NCI-H1436 treated with DMSO at 0.1 percent for 48 hours (cell line): ENCODE measurements around the gene CAMTA1.

Experiments
- DNase-seq: peaks from one replicate; lab custom pipeline; 2025; lab: John Stamatoyannopoulos, UW

CAMTA1 gene

GRCh38 chr1:7454052-7454815 is 669.0 kb downstream of the CAMTA1 start:
- DNase-seq = no peak

DNA sequence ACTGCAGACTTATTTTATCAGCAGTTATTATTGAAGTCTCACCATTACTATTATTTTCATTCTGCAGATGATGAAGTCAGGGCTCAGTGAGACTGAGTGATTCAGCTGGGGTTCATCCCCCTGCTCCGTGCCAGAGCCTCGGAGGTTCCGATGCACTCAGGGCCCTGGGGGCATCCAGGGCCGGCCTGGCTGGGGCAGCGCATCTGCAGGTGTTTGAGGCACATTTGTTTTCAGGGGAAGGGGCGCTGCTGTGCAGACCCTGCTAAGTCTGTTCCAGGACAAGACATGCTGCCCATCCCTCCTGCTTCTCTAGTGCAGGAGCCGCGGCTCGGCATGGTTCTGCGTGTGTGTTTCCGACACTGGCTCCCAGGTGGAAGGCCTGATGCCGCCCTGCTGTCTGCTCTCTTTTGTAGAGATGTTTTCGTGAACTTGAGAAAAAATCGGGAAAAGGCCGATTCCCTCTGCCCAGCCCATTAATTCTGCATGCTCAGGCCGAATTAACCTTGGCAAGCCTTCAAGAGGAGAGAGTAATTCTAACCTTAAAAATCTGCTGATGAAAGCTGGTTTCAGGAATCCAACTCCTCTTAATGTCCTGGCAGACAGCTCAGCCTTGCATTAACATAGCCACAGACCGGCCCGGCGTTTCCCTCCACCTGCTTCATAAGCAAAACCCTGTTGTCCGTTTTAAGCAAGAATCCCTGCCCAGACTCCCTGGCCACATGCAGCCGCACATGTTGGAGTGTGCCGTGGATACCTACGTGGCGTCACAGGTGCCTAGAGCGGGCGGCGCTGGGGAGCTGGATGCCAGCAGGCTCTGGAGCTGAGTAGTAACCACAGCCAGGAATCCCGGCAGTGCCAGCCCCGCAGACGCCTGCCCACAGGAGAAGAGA is 669.9 kb downstream of the CAMTA1 start:
- DNase-seq = no peak

- DNase-seq = no peak
These were observed 670.8 kb downstream of the CAMTA1 start for GRCh38 chr1:7455796-7456721.

DNA sequence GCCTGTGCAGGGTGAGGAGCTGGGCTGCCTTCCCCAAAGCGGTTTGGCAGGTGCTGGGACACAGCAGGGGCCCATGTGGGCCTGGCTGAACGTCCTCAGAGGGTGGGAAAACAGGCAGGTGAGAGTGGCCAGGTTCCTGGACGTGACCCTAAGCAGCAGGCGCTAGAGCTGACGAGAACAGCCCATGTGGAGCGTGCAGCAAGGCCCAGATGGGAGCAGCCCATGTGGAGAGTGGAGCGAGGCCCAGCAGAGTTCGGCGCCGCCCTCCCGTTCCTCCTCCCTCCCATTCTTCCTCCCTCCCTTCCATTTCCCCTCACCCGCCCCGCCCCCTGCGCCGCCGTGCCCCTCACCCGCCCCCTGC is 671.4 kb downstream of the CAMTA1 start:
- DNase-seq = no peak

DNA sequence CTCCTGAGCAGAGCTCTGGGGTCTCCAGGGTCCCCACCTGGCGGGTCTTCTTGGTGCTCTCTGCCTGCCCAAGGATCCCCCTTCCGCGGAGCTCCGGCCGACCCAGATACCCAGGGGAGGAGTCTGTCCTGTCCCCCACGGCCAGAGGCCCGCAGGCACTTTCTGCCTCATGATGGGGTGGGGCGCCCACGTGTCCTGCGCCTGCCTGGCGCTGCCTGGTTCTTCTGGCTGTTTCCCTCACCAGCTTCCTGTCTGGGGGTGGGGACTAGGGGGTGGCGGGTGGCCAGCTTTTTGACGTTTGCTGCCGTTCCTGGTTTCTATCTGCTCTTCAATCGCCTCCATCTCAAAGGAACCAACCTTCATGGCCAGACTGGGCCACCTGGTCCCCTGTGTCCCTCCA is 672.6 kb downstream of the CAMTA1 start:
- no peak for DNase-seq

GRCh38 chr1:7458946-7459345 is 673.7 kb downstream of the CAMTA1 start:
- no peak for DNase-seq

GRCh38 chr1:7459914-7460313 is 674.7 kb downstream of the CAMTA1 start:
- DNase-seq = no peak

- DNase-seq = no peak
These were observed 675.6 kb downstream of the CAMTA1 start for GRCh38 chr1:7460807-7461206.

DNA sequence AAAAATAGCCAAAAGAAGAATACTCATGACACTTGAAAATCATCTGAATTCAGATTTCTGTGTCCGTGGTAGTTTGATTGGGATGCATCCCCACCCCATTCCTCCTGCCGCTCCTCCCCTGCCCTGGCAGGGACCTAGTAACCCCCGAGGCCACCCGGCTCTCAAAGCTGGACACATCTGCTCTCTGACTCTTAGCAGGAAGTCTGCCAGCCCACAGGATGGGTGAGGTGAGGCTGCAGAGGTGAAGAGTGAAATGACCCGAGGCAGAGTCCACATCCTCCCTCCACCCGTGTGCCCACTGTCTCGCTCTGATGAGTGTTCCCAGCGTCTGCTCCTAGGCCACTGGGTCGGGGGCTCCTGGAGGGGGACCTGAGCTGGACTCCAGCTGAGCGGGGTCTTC is 677.4 kb downstream of the CAMTA1 start:
- DNase-seq = no peak

DNA sequence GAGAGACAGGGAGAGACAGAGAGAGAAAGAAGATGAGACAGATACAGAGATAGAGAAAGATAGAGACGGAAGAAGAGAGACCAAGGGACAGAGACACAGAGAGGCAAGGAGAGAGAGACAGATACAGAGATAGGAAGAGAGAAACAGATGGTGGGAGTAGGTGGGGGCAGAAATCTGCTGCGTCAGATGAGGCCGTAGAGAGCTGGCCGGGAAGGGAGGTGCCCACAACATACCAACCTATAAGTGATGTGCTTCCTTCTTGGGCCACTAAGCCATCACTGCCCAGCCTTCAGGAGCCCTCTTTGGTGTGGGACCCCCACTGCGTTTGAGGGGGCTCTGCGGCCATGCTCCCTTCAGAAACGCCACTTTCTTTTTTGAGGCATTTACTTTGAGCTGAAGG is 678.3 kb downstream of the CAMTA1 start:
- no peak for DNase-seq

GRCh38 chr1:7464736-7465135 is 679.5 kb downstream of the CAMTA1 start:
- DNase-seq = no peak

- no peak for DNase-seq
These were observed 682.4 kb downstream of the CAMTA1 start for GRCh38 chr1:7467476-7468175.

- no peak for DNase-seq
These were observed 683.0 kb downstream of the CAMTA1 start for GRCh38 chr1:7468248-7468647.

DNA sequence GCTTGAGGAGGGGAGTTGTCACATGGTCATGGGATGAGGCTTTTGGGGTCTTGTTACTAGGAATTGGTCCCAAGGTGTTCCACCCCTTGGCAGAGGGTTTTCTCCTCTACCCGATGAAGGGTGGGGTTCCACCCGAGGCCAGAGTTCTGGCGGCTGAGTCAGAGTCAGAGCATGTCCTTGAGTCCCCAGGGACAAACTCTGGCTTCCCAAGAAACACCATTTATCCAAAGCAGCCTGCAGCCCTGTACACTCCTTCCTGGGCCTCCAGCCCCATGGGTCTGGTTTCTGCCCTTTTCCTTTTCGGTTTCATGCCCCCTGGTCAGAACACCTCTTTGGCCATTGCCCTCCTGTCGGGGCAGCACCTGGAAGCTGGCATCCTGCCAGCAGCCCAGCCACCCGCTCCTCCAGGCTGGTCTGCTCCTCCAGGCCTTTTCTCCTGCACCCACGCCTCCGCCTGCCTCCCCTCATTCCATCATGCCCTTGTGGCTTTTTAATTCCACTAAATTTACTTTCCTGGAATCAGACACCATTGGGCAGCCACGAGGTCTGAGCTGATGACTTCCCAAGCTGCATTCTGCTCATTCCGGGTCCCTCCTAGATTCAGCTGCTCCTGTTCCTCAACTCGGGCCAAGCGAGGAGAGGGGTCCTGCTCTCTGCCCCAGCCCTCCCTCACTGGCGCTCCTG is 684.1 kb downstream of the CAMTA1 start:
- no peak for DNase-seq

DNA sequence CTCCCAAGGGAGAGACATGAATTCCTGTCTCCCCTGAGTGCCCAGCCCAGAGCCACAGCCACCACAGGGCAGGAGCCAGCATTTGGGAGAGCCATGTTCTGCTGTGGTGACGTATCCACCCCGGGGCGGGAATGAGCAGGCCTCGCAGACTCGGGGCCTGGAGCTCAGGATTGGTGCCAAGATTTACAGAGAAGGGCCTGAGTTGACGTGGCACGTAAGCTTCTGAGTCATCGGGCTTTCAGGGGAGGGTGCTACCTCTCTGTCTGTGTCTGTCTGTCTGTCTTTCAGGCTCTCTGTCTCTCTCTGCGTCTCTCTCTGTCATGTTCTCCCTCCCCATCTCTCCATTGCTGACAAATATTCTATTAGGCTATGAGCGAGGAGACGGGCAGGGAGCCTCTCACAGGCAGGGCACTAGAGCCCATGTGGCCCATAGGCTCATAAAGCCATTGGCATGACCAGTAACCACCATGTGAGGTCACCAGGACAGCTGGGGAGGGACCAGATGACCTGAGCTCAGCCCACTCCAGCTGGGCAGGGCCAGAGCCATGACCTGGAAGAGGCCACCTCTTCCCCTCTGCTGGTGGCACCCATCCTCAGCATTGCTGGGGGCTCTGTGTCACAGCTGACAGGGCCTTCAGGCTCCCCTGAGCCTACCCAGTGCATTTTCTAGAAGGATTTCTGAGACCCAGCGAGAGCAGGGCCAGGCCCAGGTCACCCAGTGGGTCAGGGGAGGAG is 685.8 kb downstream of the CAMTA1 start:
- no peak for DNase-seq

GRCh38 chr1:7471836-7472235 is 686.6 kb downstream of the CAMTA1 start:
- no peak for DNase-seq

- no peak for DNase-seq
These were observed 688.2 kb downstream of the CAMTA1 start for GRCh38 chr1:7473223-7474142.

DNA sequence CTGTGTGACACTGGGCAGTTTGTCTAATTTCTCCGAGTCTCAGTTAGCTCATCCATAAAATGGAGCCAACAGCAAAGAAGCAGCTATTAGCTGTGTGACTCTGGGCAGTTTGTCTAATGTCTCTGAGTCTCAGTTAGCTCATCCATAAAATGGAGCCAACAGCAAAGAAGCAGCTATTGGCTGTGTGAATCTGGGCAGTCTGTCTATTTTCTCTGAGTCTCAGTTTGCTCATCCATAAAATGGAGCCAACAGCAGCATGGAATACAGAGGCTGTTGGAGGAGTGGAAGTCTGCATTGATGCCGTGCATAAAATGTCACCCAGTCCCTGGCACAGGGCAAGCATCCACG is 688.9 kb downstream of the CAMTA1 start:
- no peak for DNase-seq

DNA sequence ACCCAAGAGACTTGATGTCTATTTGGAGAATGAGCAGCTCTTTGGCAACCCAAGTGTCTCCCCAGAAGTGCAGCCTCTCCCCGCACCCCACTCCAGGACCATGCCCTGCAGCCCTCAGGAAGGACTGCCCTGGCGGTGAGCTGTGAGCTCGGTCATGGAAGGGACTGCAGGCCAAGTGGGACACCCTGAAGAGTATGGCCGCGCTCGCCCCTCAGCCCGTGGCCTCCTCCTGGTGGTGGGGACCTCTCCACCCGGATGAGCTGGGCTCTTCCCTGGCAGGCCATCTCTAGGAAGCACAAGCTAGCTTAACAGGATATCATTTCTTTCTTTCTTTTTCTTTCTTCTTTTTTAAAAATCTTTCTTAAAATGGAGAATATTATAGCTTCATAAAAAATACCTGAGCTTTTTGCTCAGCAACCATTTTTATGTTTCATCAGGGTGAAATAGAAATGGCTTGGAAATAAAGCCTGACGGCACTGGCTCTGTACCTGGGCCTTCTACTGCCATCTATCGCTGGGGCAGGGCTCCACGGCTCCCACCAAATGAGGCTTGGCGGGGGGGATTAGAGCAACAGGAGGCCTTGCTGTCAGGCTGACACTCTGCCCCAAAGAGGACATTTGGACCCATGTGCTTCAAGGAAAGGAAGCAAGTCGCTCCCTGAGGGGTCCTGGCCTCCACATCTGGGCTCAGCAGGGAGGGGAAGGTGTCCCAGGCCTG is 689.7 kb downstream of the CAMTA1 start:
- no peak for DNase-seq
